Choroid plexus epithelial cell (primary cell): ENCODE results near the gene MAP3K14.

ENCODE experiments used
- DNase-seq: peaks from one replicate; pipeline ENCODE4 v3.0.0-alpha.2; 2010; ENCODE audit warnings: low read depth
- H3K4me3 ChIP-seq: 2 replicates; pipeline ENCODE4 v1.5.1; 2011; ENCODE audit warnings: low read depth, mild to moderate bottlenecking, control low read depth, low read length, moderate library complexity
- TF ChIP-seq, protein P1 (sequence below): conservative IDR thresholded peaks from 2 replicates; pipeline ENCODE4 v1.5.1; 2011; ENCODE audit warnings: low read depth, mild to moderate bottlenecking, control low read depth, inconsistent platforms, low read length, moderate library complexity

Gene MAP3K14

GRCh38 chr17:45266372-45266926 is 50.4 kb downstream of the MAP3K14 start:
- no peak overlapping the region for H3K4me3 ChIP-seq
- TF ChIP-seq, protein P1, sequence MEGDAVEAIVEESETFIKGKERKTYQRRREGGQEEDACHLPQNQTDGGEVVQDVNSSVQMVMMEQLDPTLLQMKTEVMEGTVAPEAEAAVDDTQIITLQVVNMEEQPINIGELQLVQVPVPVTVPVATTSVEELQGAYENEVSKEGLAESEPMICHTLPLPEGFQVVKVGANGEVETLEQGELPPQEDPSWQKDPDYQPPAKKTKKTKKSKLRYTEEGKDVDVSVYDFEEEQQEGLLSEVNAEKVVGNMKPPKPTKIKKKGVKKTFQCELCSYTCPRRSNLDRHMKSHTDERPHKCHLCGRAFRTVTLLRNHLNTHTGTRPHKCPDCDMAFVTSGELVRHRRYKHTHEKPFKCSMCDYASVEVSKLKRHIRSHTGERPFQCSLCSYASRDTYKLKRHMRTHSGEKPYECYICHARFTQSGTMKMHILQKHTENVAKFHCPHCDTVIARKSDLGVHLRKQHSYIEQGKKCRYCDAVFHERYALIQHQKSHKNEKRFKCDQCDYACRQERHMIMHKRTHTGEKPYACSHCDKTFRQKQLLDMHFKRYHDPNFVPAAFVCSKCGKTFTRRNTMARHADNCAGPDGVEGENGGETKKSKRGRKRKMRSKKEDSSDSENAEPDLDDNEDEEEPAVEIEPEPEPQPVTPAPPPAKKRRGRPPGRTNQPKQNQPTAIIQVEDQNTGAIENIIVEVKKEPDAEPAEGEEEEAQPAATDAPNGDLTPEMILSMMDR = no peak
- no peak for DNase-seq

- no peak overlapping the region for H3K4me3 ChIP-seq
- TF ChIP-seq, protein P1 = no peak
- DNase-seq = peak; percentile 72
Measured at GRCh38 chr17:45265821-45266220, 51.0 kb downstream of the MAP3K14 start.

GRCh38 chr17:45264988-45265387 is 51.8 kb downstream of the MAP3K14 start:
- TF ChIP-seq, protein P1 = no peak
- no peak for DNase-seq
- no peak overlapping the region for H3K4me3 ChIP-seq

DNA sequence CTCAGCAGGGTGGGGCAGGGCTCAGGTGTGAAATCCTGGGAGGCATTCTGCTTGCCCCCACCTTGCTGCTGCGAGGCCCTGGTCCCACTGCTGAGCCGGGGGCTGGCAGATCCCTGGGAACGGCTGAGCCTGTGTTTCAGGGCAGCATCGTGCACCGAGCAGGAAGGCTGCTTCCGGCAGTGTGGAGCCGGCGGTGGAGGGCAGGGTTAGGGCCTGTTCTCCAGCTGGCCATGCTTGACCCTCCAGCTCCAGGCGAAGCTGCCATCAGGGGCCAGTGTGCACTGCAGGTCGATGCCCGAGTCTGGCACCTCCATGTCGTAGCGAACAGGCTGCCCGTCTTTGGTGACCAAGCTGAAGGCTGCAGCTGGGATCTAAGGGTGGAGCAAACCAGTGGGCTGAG is 52.4 kb downstream of the MAP3K14 start:
- TF ChIP-seq, protein P1 = no peak
- H3K4me3 ChIP-seq = no peak overlapping the region
- no peak for DNase-seq

DNA sequence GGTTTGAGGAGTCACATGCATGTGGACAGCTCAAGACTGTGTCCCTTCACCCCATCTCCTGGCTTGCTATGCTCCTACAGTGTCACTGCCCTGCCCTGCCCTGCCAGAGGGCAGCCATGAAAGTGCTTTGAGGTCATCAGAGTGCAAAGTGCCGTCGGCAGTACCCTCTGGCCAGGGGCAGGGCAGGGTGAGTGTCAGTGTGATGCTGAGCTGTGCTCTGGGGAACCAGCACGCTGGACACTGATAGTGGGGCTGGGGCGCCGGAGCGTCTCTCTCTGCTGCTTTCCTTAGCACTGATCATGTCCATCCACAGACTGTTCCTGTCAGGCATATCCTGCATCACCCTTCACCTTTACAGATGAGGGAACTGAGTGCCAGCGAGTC is 53.4 kb downstream of the MAP3K14 start:
- TF ChIP-seq, protein P1 = no peak
- DNase-seq = no peak
- H3K4me3 ChIP-seq = no peak overlapping the region

DNA sequence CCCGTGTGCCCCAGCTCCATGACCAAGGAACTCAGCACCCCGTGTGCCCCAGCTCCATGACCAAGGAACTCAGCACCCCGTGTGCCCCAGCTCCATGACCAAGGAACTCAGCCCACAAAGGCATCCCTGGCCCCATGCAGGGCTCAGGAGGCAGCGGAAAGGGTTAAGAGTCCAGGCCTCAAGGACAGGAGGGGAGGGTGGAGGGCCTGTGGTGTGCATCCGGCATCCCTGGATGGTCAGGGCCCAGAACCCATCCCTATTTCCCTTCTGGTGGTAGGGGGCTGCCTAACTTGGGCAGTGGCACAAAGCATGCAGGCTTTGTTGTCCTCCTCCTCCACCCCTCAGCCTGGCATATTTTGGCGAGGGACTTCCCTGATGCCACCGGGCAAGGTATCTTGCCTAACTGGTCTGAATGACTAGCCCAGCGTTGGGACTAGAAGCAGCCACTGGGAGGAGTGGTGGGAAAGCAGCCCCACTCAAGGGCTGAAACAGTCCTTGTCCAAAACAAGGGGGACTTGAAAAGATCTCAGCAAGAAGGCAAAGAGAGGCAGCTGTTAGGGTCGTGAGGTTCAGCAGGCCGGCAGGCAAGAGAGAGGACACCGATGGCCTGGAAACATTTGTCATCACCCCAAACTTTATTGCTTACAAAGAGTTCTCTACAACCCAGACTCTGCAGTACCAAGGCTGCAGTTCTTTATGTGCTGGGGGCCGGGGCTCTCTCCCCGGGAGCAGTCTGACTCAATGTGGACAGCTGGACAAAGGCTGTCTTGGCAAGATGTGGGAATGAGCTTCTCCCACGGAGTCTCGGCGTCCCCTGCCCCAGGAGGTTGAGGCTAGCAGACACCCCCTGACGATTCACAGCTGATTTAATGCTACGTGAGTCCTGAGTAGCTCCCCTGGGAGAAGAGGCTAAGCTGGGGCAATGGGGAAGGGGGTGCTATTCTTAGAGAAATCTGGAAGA is 54.0 kb downstream of the MAP3K14 start:
- peak; percentile 86 for DNase-seq
- no peak overlapping the region for H3K4me3 ChIP-seq
- TF ChIP-seq, protein P1 = peak; percentile 43
